ENCODE data around the gene ZMYM4. TPM values are rescaled to one million over a fixed set of nuclear protein-coding genes. Genes with fewer than 3 reads are reported as not detected.
"Not testable (repeated sequence)": the region's sequence is repeated elsewhere in the genome, so short reads cannot be mapped to it uniquely, and the experiment has no call there.

The ZMYM4 gene
- total RNA-seq, 1 donor from 2014 or later, result 31.2 TPM

DNA sequence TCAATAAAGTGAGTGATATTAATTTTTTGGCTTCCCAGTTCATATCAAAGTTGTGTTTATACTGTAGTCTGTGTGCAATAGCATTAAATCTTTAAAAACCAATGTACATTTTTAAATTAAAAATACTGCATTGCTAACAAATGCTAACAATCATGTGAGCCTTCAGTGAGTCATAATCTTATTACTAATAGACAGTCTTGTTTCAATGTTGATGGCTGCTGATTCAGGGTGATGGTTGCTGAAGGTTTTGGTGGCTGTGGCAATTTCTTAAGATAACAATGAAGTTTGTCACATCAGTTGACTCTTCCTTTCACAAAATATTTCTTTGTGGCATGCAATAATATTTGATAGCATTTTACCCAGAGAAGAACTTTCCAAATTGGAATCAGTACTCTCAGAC is 109.0 kb downstream of the ZMYM4 start:
- intact Hi-C loops (cut with DNase I), result loop anchor here (10.0 kb wide), 1 partner anchor 113 kb away; the partner anchor contains the start of gene ZMYM4
- DNase-seq (no peak), ATAC-seq (ENCODE audit: poor library complexity) (no peak)

- no peak for ATAC-seq (ENCODE audit: poor library complexity)
- DNase-seq, result no peak
- intact Hi-C loops (cut with DNase I), result loop anchor here (10.0 kb wide), 1 partner anchor 115 kb away; the partner anchor contains the start of gene ZMYM4
These were observed 111.0 kb downstream of the ZMYM4 start for GRCh38 chr1:35379317-35380000.

DNA sequence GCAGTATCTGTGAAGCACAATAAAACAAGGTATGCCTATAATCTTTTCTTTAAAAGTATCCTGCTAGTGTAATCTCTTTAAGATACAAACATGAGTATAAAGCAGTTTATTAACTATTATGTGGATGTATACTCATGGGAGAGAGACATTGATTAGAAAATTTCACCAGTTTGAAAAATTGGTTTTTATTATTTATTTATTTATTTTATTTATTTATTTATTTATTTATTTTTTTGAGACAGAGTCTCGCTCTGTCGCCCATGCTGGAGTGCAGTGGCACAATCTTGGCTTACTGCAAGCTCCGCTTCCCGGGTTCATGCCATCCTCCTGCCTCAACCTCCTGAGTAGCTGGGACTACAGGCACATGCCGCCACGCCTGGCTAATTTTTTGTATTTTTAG is 111.6 kb downstream of the ZMYM4 start:
- not testable (repeated sequence) for ATAC-seq (ENCODE audit: poor library complexity)

GRCh38 chr1:35382107-35382506 is 113.6 kb downstream of the ZMYM4 start:
- ATAC-seq (ENCODE audit: poor library complexity), result no peak
- no peak for DNase-seq
- intact Hi-C loops (cut with DNase I), result no loop called here

More for the DNA sequence above, 111.6 kb downstream of the ZMYM4 start:
- DNase-seq; intact Hi-C loops (cut with DNase I): not testable (repeated sequence)

DNA sequence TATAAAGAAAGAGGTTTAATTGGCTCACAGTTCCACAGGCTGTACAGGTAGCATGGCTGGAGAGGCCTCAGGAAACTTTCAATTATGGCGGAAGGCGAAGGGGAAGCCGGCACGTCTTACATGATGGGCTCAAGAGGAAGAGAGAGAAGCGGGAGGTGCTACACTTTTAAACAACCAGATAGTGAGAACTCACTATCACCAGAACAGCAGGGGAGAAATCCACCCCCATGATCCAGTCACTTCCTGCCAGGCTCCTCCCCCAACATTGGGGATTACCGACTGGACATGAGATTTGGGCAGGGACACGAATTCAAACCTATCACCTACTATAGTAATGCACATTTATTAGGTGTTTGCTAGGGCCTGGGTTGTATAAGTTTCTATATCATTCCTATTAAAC is 117.8 kb downstream of the ZMYM4 start:
- no peak for ATAC-seq (ENCODE audit: poor library complexity)
- intact Hi-C loops (cut with DNase I), result no loop called here
- DNase-seq, result no peak

DNA sequence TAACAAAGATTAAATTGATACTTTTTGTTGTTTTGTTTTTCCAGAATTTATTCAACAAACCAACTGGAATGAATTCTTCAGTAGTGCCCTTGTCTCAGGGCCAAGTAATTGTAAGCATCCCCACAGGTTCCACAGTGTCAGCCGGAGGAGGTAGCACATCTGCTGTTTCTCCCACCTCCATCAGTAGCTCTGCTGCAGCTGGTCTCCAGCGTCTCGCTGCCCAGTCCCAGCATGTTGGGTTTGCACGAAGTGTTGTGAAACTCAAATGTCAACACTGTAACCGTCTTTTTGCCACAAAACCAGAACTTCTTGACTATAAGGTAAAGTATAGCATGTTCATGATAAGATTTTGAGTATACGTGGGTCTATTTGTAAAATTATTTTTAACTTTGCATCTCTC is 118.5 kb downstream of the ZMYM4 start:
- ATAC-seq (ENCODE audit: poor library complexity) (no peak), DNase-seq (no peak)
- intact Hi-C loops (cut with DNase I), result no loop called here

- ATAC-seq (ENCODE audit: poor library complexity) (no peak), DNase-seq (no peak)
- intact Hi-C loops (cut with DNase I), result no loop called here
These were observed 122.3 kb downstream of the ZMYM4 start for GRCh38 chr1:35390600-35391494.

- DNase-seq (no peak), ATAC-seq (ENCODE audit: poor library complexity) (no peak)
- intact Hi-C loops (cut with DNase I), result no loop called here
These were observed 125.9 kb downstream of the ZMYM4 start for GRCh38 chr1:35394386-35394785.

- intact Hi-C loops (cut with DNase I), result no loop called here
- ATAC-seq (ENCODE audit: poor library complexity) (no peak), DNase-seq (no peak)
These were observed 130.2 kb downstream of the ZMYM4 start for GRCh38 chr1:35398739-35399138.

DNA sequence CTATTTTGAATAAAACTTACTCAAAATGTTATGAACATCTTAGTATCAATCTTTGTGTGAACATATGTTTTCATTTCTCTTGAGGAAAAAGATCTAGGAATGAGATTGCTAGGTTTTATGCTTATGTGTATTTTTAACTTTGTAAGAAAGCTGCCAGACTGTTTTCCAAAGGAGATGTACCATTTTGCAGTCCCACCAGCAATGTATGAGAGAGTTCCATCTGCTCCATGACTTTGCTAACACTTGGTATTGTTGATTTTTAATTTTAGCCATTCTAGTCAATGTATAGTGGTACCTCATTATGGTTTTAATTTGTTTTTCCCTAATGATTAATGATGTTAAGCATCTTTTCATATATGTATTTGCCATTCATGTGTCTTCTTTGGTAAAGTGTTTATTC is 132.5 kb downstream of the ZMYM4 start:
- ATAC-seq (ENCODE audit: poor library complexity) (no peak), DNase-seq (no peak)
- intact Hi-C loops (cut with DNase I), result no loop called here

DNA sequence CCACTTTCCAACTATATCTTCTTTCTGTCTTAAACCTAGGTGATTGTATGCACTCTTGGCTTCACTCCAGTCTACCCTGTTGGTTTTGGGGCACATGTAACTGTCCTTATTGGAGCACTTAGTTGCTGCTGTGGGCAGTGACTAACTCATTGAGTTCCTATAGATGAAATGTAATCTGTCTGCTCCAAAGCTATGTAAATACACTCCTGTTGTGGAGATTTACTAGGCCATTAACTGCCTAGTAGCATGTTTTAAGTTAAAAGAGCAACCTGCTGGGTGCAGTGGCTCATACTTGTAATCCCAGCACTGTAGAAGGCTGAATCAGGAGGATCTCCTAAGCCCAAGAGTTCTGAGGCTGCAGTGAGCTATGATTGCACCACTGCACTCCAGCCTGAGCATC is 137.6 kb downstream of the ZMYM4 start:
- DNase-seq, result no peak
- no peak for ATAC-seq (ENCODE audit: poor library complexity)
- intact Hi-C loops (cut with DNase I), result no loop called here

- DNase-seq (no peak), ATAC-seq (ENCODE audit: poor library complexity) (no peak)
- intact Hi-C loops (cut with DNase I), result no loop called here
These were observed 139.2 kb downstream of the ZMYM4 start for GRCh38 chr1:35407743-35408142.

- DNase-seq, result no peak
- intact Hi-C loops (cut with DNase I), result no loop called here
- no peak for ATAC-seq (ENCODE audit: poor library complexity)
These were observed 140.4 kb downstream of the ZMYM4 start for GRCh38 chr1:35408925-35409324.

DNA sequence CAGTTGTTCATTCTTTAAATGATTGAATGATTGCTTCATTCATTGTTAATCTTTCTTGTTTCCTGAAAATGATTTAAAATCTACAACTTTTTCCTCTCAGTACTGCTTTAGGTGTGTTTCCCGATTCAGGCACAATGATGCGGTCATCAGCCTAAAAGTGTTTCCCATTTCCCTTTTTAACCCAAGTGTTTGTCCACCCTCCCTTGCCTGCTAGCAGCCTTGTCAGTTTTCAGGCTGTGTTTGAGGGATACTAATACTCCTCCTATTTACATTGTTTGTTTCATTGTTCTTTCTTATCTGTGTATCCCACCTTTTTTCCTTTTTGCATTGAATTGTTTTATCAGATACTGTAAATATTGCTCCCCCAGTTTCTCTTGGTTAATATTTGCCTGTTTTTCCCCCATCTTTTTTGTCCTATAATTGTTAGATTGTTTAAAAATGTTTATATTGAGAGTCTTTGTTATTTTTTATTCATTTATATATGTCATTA is 157.6 kb downstream of the ZMYM4 start:
- ATAC-seq (ENCODE audit: poor library complexity), result no peak

DNA sequence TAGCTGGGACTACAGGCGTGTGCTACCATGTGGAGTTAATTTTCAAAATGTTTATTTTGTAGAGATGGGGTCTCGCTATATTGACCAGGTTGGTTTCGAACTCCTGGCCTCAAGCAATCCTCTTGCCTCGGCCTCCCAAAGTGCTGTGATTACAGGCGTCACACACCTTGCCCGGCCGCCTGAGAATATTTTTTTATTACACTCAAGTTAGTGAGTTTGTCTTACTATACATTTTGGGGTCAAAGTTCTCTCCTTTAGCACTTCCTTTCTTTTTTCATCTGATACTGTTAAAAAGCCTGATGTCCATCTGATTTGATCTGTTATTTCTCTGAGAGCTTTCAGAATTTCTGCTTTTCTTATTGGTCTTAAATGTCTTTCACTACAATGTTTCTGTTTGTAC is 159.9 kb downstream of the ZMYM4 start:
- ATAC-seq (ENCODE audit: poor library complexity), result no peak

More for the DNA sequence above, 157.6 kb downstream of the ZMYM4 start:
- no peak for DNase-seq
- intact Hi-C loops (cut with DNase I), result no loop called here

DNA sequence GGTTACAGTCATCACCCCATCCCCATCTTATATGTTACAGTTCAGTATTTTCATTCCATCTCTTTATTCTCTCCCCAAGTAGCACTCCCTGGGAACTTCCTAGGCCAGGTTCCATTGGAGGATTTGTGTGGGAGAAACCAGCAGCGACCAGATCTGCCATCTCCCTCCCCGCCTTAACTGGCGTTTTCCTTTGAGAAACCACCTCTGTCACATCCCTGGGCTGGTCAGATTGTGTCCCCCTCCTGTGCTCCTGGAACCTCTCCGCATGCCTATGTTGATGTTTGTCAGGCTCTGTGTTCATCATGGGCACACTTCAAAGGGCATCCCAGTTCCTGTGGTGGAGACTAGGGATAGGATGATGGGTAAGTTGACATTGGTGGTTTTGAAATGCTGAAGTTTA is 162.3 kb downstream of the ZMYM4 start:
- DNase-seq (no peak), ATAC-seq (ENCODE audit: poor library complexity) (no peak)
- intact Hi-C loops (cut with DNase I), result no loop called here

More for the DNA sequence above, 159.9 kb downstream of the ZMYM4 start:
- intact Hi-C loops (cut with DNase I), result no loop called here
- no peak for DNase-seq

- intact Hi-C loops (cut with DNase I), result no loop called here
- ATAC-seq (ENCODE audit: poor library complexity) (no peak), DNase-seq (no peak)
These were observed 162.7 kb downstream of the ZMYM4 start for GRCh38 chr1:35431173-35431599.

DNA sequence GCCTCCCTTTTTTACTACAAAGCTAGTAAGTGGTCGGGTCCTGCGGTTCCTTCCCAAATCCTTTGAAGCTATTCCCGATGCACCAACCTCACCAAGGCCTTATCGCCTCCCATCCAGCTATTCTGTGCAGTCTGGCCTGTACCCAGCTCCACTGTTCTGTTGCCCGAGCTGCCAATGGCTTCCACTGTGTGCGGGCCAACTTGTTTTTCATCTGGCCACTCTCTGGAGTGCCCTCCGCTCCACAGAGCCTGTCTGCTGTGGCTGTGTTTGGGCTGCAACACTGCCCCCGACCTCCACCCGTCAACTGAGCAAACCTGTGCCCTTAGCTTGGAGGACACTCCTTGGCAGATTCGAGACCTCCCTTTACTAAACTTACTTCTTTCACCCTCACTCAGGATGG is 163.7 kb downstream of the ZMYM4 start:
- no peak for DNase-seq
- intact Hi-C loops (cut with DNase I), result no loop called here
- ATAC-seq (ENCODE audit: poor library complexity), result peak; percentile 6

DNA sequence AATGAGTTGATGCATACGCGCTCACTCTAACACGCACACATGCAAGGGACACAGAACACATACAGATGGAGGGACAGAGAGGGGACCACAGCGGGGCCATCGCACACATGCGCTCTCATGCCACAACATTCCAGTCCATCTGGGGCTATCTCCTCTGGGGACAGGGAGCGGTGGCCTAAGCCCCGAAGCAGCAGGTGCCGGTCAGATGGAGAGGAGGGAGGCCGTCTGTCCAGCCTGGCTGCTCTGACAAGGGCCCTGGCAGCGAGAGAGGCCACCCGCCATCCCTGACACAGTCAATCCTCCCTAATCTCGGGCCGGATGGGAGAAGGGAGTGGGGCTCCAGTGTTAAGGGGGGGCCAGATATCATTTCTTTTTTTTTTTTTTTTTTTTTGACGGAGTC is 165.2 kb downstream of the ZMYM4 start:
- intact Hi-C loops (cut with DNase I), result no loop called here
- ATAC-seq (ENCODE audit: poor library complexity) (no peak), DNase-seq (no peak)

DNA sequence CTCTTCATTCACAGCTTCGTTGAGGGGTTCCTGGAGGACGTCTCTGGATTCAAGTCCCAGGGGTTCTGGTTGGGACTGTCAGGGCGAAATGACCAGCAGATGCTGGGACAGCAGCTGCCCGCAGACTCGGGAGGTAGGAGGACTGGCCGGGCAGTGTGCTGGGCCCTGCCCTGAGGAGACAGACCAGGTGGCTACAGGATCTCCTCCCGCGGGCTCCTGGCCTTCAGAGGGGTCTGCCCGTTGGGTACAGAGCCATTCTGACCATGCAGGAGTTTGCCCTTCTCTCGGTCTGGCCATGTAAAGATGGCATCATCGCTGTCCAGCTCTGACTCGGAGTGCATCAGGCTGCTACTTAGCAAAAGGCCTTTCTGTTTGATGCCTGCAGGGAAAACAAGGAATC is 166.2 kb downstream of the ZMYM4 start:
- ATAC-seq (ENCODE audit: poor library complexity) (no peak), DNase-seq (no peak)
- intact Hi-C loops (cut with DNase I), result no loop called here

All from Right ventricle myocardium superior (tissue), 1 donor.